WERI-Rb-1 (cell line): ENCODE measurements around the gene KLHL22.

Source experiments
- DNase-seq: peaks from one replicate; pipeline ENCODE4 v3.0.0-alpha.2; 2020
- H3K27ac ChIP-seq: fragments of 250-450 bp; sonication (Bioruptor Pico); 2 replicates; pipeline ENCODE4 v1.5.1; 2020; ENCODE audit warnings: mild to moderate bottlenecking, moderate library complexity
- H3K27me3 ChIP-seq: fragments of 250-450 bp; sonication (Bioruptor Pico); 2 replicates; pipeline ENCODE4 v1.5.1; 2021; ENCODE audit warnings: mild to moderate bottlenecking, low read depth, moderate library complexity; ENCODE audit not compliant: insufficient read depth, severe bottlenecking
- H3K36me3 ChIP-seq: fragments of 250-450 bp; sonication (Bioruptor Pico); 2 replicates; pipeline ENCODE4 v1.5.1; 2020; ENCODE audit warnings: mild to moderate bottlenecking, moderate library complexity
- H3K4me3 ChIP-seq: 2 replicates; pipeline ENCODE4 v1.5.1; 2011; ENCODE audit warnings: low read depth, mild to moderate bottlenecking, control low read depth, low read length
- H3K9me3 ChIP-seq: fragments of 250-450 bp; sonication (Bioruptor Pico); 2 replicates; pipeline ENCODE4 v1.5.1; 2021; ENCODE audit warnings: mild to moderate bottlenecking, moderate library complexity; ENCODE audit not compliant: severe bottlenecking
- CTCF ChIP-seq: IDR thresholded peaks from 2 replicates; pipeline ENCODE4 v1.5.1; 2011; ENCODE audit warnings: low read depth, mild to moderate bottlenecking, control low read depth, inconsistent platforms, low read length

The KLHL22 gene

DNA sequence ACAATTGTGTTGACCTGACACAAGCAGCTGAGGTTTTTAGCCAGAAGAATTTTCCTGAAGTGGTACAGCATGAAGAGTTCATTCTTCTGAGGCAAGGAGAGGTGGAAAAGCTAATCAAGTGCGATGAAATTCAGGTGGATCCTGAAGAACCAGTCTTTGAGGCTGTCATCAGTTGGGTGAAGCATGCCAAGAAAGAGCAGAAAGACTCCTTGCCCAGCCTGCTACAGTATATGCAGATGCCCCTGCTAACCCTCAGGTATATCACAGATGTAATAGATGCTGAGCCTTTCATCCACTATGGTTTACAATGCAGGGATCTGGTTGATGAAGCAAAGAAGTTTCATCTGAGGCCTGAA is 45.1 kb downstream of the KLHL22 start:
- Histone ChIP-seq H3K27me3 (no peaks in the 10 kb centered on the region), H3K4me3 (no peak overlapping the region), H3K36me3 (peaks cover 28% of the 10 kb centered on the region), H3K9me3 (no peaks in the 10 kb centered on the region), H3K27ac (no peak overlapping the region)
- DNase-seq: no peak
- no peak for TF ChIP-seq CTCF

GRCh38 chr22:20449819-20450550 is 45.6 kb downstream of the KLHL22 start:
- no peaks in the 10 kb centered on the region for H3K9me3 ChIP-seq
- no peak for DNase-seq
- TF ChIP-seq CTCF: no peak

GRCh38 chr22:20448630-20449029 is 47.0 kb downstream of the KLHL22 start:
- Histone ChIP-seq H3K36me3 (peaks cover 20% of the 10 kb centered on the region), H3K27me3 (no peaks in the 10 kb centered on the region), H3K27ac (no peak overlapping the region), H3K4me3 (no peak overlapping the region), H3K9me3 (no peaks in the 10 kb centered on the region)
- TF ChIP-seq CTCF: no peak
- no peak for DNase-seq

More at GRCh38 chr22:20449819-20450550, 45.6 kb downstream of the KLHL22 start:
- Histone ChIP-seq H3K27me3 (no peaks in the 10 kb centered on the region), H3K4me3 (no peak overlapping the region), H3K36me3 (peaks cover 24% of the 10 kb centered on the region), H3K27ac (no peak overlapping the region)

DNA sequence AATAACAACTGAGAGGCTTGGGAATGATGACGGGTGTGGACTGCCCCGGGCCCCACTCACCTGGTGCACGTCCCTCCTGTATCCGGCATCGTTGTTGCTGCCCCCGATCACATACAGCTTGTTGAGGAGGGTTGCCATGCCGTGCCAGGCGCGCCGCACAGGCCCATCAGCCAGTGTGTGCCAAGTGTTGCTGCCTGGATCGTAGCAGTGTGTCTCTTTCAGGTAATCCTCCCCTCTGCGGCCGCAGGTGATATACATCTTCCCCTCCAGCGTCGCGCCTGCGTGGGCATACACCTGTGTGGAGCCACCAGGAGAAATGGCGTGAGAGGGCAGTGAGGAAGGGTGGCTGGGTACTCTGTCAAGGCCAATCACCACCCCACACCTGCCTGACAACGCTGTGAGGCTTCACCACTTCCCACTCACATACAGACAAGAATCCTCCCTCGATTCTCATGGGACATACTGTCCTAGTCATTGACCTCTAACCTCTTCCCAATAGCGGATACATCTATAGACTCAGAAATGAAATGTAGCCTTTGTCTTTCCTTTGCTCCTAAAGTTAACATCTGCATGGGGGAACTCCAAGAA is 49.1 kb downstream of the KLHL22 start:
- Histone ChIP-seq H3K27ac (no peak overlapping the region), H3K36me3 (peaks cover 32% of the 10 kb centered on the region), H3K9me3 (no peaks in the 10 kb centered on the region), H3K4me3 (no peak overlapping the region), H3K27me3 (no peaks in the 10 kb centered on the region)
- TF ChIP-seq CTCF: no peak
- no peak for DNase-seq

DNA sequence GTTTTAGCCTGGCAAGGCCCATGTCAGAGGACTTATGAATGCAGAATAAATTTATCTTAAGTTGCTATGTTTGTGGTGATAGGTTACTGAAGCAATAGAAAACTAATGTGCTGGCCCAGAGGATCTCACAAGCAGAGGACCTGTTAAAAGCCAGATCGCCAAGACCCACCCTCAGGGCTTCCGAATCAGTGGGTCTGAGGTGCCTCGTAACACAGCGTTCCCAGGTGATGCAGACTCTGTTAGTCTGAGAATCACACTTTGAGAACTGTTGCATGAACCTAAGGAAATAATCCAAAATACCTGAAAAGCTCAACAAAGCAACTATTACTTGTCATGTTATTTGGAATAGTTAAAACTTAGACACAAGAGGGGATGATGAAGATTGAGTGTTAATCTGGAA is 51.3 kb downstream of the KLHL22 start:
- Histone ChIP-seq H3K27me3 (no peaks in the 10 kb centered on the region), H3K27ac (no peak overlapping the region), H3K4me3 (no peak overlapping the region), H3K36me3 (peaks cover 32% of the 10 kb centered on the region), H3K9me3 (no peaks in the 10 kb centered on the region)
- DNase-seq: no peak
- TF ChIP-seq CTCF: no peak
